Pons (tissue), 1 donor: ENCODE data around the gene ERP44.
"Not testable (repeated sequence)": the region's sequence is repeated elsewhere in the genome, so short reads cannot be mapped to it uniquely, and the experiment has no call there.

Source experiments
- DNase-seq: peaks from one replicate; pipeline ENCODE4 v3.0.0-alpha.2; 2016; ENCODE audit warnings: low spot score

Gene ERP44

GRCh38 chr9:100011062-100011681 lies 87.6 kb downstream of the ERP44 start:
- no peak for DNase-seq

- DNase-seq: no peak
Observed at GRCh38 chr9:99999797-100000196, 99.0 kb downstream of the ERP44 start.

GRCh38 chr9:99998866-99999265 lies 99.9 kb downstream of the ERP44 start:
- no peak for DNase-seq

- DNase-seq: no peak
Observed at GRCh38 chr9:99998266-99998665, 100.5 kb downstream of the ERP44 start.

GRCh38 chr9:99990508-99990907 lies 108.3 kb downstream of the ERP44 start:
- DNase-seq: not testable (repeated sequence)

- DNase-seq: no peak
Observed at GRCh38 chr9:99986642-99987041, 112.2 kb downstream of the ERP44 start.

GRCh38 chr9:99980598-99980997 lies 118.2 kb downstream of the ERP44 start:
- no peak for DNase-seq

GRCh38 chr9:99978221-99978620 lies 120.6 kb downstream of the ERP44 start:
- no peak for DNase-seq

GRCh38 chr9:99977033-99977792 lies 121.6 kb downstream of the ERP44 start:
- DNase-seq: no peak

- no peak for DNase-seq
Observed at GRCh38 chr9:99973455-99973854, 125.3 kb downstream of the ERP44 start.

GRCh38 chr9:99971410-99971809 lies 127.4 kb downstream of the ERP44 start:
- no peak for DNase-seq

GRCh38 chr9:99970481-99970880 lies 128.3 kb downstream of the ERP44 start:
- DNase-seq: no peak

- DNase-seq: no peak
Observed at GRCh38 chr9:99967457-99967856, 131.3 kb downstream of the ERP44 start.

GRCh38 chr9:99966716-99967115 lies 132.1 kb downstream of the ERP44 start:
- no peak for DNase-seq

- DNase-seq: no peak
Observed at GRCh38 chr9:99966001-99966400, 132.8 kb downstream of the ERP44 start.

GRCh38 chr9:99964336-99964735 lies 134.5 kb downstream of the ERP44 start:
- DNase-seq: no peak

- peak; percentile 50 for DNase-seq
Observed at GRCh38 chr9:99962680-99963261, 136.0 kb downstream of the ERP44 start.

GRCh38 chr9:99955606-99956005 lies 143.2 kb downstream of the ERP44 start:
- DNase-seq: no peak

- no peak for DNase-seq
Observed at GRCh38 chr9:99954819-99955218, 144.0 kb downstream of the ERP44 start.

- no peak for DNase-seq
Observed at GRCh38 chr9:99953861-99954507, 144.8 kb downstream of the ERP44 start.

- DNase-seq: no peak
Observed at GRCh38 chr9:99948896-99949295, 149.9 kb downstream of the ERP44 start.

- DNase-seq: no peak
Observed at GRCh38 chr9:99948482-99948881, 150.3 kb downstream of the ERP44 start.

- no peak for DNase-seq
Observed at GRCh38 chr9:99947395-99947794, 151.4 kb downstream of the ERP44 start.
